Measurements from ENCODE around the gene TMED9.

TMED9 gene

GRCh38 chr5:177590406-177590805 lies 1.6 kb upstream of the TMED9 start:
- Histone ChIP-seq H3K4me1 (ENCODE audit: control insufficient read depth, insufficient read depth, low read length) (no peaks in the 10 kb centered on the region), H3K9ac (ENCODE audit: low read depth, low read length) (no peak overlapping the region), H3K27me3 (ENCODE audit: control insufficient read depth, insufficient read depth, low read length) (no peaks in the 10 kb centered on the region), H3K36me3 (ENCODE audit: control insufficient read depth, insufficient read depth, low read length) (peaks cover 21% of the 10 kb centered on the region), H3K9me3 (ENCODE audit: control insufficient read depth, insufficient read depth, low read length) (no peaks in the 10 kb centered on the region), H3K4me3 (ENCODE audit: low read depth, low read length) (no peak overlapping the region)

- Histone ChIP-seq H3K36me3 (ENCODE audit: control insufficient read depth, insufficient read depth, low read length) (peaks cover 28% of the 10 kb centered on the region), H3K9ac (ENCODE audit: low read depth, low read length) (no peak overlapping the region), H3K4me1 (ENCODE audit: control insufficient read depth, insufficient read depth, low read length) (no peaks in the 10 kb centered on the region), H3K4me3 (ENCODE audit: low read depth, low read length) (peak overlapping the region; percentile 95), H3K27me3 (ENCODE audit: control insufficient read depth, insufficient read depth, low read length) (no peaks in the 10 kb centered on the region), H3K9me3 (ENCODE audit: control insufficient read depth, insufficient read depth, low read length) (no peaks in the 10 kb centered on the region)
Observed at GRCh38 chr5:177591690-177592009, 353 bp upstream of the TMED9 start.

GRCh38 chr5:177592905-177593304 lies 902 bp downstream of the TMED9 start:
- peaks cover 28% of the 10 kb centered on the region for H3K36me3 ChIP-seq (ENCODE audit: control insufficient read depth, insufficient read depth, low read length)
- H3K9ac ChIP-seq (ENCODE audit: low read depth, low read length), result peak overlapping the region; percentile 98
- H3K4me1 ChIP-seq (ENCODE audit: control insufficient read depth, insufficient read depth, low read length), result no peaks in the 10 kb centered on the region
- H3K27me3 ChIP-seq (ENCODE audit: control insufficient read depth, insufficient read depth, low read length), result no peaks in the 10 kb centered on the region
- H3K9me3 ChIP-seq (ENCODE audit: control insufficient read depth, insufficient read depth, low read length), result no peaks in the 10 kb centered on the region
- peak overlapping the region; percentile 95 for H3K4me3 ChIP-seq (ENCODE audit: low read depth, low read length)

- Histone ChIP-seq H3K36me3 (ENCODE audit: control insufficient read depth, insufficient read depth, low read length) (peaks cover 28% of the 10 kb centered on the region), H3K9me3 (ENCODE audit: control insufficient read depth, insufficient read depth, low read length) (no peaks in the 10 kb centered on the region), H3K27me3 (ENCODE audit: control insufficient read depth, insufficient read depth, low read length) (peaks cover 2% of the 10 kb centered on the region), H3K4me3 (ENCODE audit: low read depth, low read length) (no peak overlapping the region), H3K4me1 (ENCODE audit: control insufficient read depth, insufficient read depth, low read length) (no peaks in the 10 kb centered on the region), H3K9ac (ENCODE audit: low read depth, low read length) (no peak overlapping the region)
Observed at GRCh38 chr5:177593511-177593910, 1.5 kb downstream of the TMED9 start.

- H3K4me1 ChIP-seq (ENCODE audit: control insufficient read depth, insufficient read depth, low read length), result no peaks in the 10 kb centered on the region
- no peak overlapping the region for H3K9ac ChIP-seq (ENCODE audit: low read depth, low read length)
- no peaks in the 10 kb centered on the region for H3K9me3 ChIP-seq (ENCODE audit: control insufficient read depth, insufficient read depth, low read length)
- H3K27me3 ChIP-seq (ENCODE audit: control insufficient read depth, insufficient read depth, low read length), result peaks cover 3% of the 10 kb centered on the region
- no peak overlapping the region for H3K4me3 ChIP-seq (ENCODE audit: low read depth, low read length)
- H3K36me3 ChIP-seq (ENCODE audit: control insufficient read depth, insufficient read depth, low read length), result peaks cover 28% of the 10 kb centered on the region
Observed at GRCh38 chr5:177594071-177594470, 2.1 kb downstream of the TMED9 start.

GRCh38 chr5:177595026-177595585 lies 3.1 kb downstream of the TMED9 start:
- Histone ChIP-seq H3K27me3 (ENCODE audit: control insufficient read depth, insufficient read depth, low read length) (peaks cover 3% of the 10 kb centered on the region), H3K36me3 (ENCODE audit: control insufficient read depth, insufficient read depth, low read length) (peaks cover 28% of the 10 kb centered on the region), H3K4me1 (ENCODE audit: control insufficient read depth, insufficient read depth, low read length) (no peaks in the 10 kb centered on the region)

GRCh38 chr5:177595991-177596774 lies 4.2 kb downstream of the TMED9 start:
- Histone ChIP-seq H3K4me1 (ENCODE audit: control insufficient read depth, insufficient read depth, low read length) (no peaks in the 10 kb centered on the region), H3K36me3 (ENCODE audit: control insufficient read depth, insufficient read depth, low read length) (peaks cover 28% of the 10 kb centered on the region), H3K9ac (ENCODE audit: low read depth, low read length) (no peak overlapping the region), H3K9me3 (ENCODE audit: control insufficient read depth, insufficient read depth, low read length) (no peaks in the 10 kb centered on the region), H3K27me3 (ENCODE audit: control insufficient read depth, insufficient read depth, low read length) (peaks cover 3% of the 10 kb centered on the region), H3K4me3 (ENCODE audit: low read depth, low read length) (no peak overlapping the region)

More at GRCh38 chr5:177595026-177595585, 3.1 kb downstream of the TMED9 start:
- no peaks in the 10 kb centered on the region for H3K9me3 ChIP-seq (ENCODE audit: control insufficient read depth, insufficient read depth, low read length)
- H3K4me3 ChIP-seq (ENCODE audit: low read depth, low read length), result no peak overlapping the region
- no peak overlapping the region for H3K9ac ChIP-seq (ENCODE audit: low read depth, low read length)

- Histone ChIP-seq H3K36me3 (ENCODE audit: control insufficient read depth, insufficient read depth, low read length) (peaks cover 28% of the 10 kb centered on the region), H3K9ac (ENCODE audit: low read depth, low read length) (no peak overlapping the region), H3K4me1 (ENCODE audit: control insufficient read depth, insufficient read depth, low read length) (no peaks in the 10 kb centered on the region), H3K9me3 (ENCODE audit: control insufficient read depth, insufficient read depth, low read length) (no peaks in the 10 kb centered on the region), H3K27me3 (ENCODE audit: control insufficient read depth, insufficient read depth, low read length) (peaks cover 3% of the 10 kb centered on the region), H3K4me3 (ENCODE audit: low read depth, low read length) (no peak overlapping the region)
Observed at GRCh38 chr5:177596775-177597238, 4.8 kb downstream of the TMED9 start.

GRCh38 chr5:177598477-177598876 lies 6.5 kb downstream of the TMED9 start:
- Histone ChIP-seq H3K4me3 (ENCODE audit: low read depth, low read length) (no peak overlapping the region), H3K4me1 (ENCODE audit: control insufficient read depth, insufficient read depth, low read length) (no peaks in the 10 kb centered on the region), H3K9ac (ENCODE audit: low read depth, low read length) (no peak overlapping the region), H3K9me3 (ENCODE audit: control insufficient read depth, insufficient read depth, low read length) (no peaks in the 10 kb centered on the region), H3K27me3 (ENCODE audit: control insufficient read depth, insufficient read depth, low read length) (peaks cover 3% of the 10 kb centered on the region), H3K36me3 (ENCODE audit: control insufficient read depth, insufficient read depth, low read length) (peaks cover 27% of the 10 kb centered on the region)

GRCh38 chr5:177599731-177600507 lies 7.9 kb downstream of the TMED9 start, which contains the start of gene B4GALT7:
B4GALT7 (plus strand) TSS chr5:177600132; CDS start chr5:177600211, 79 bp downstream.
- Histone ChIP-seq H3K27me3 (ENCODE audit: control insufficient read depth, insufficient read depth, low read length) (peaks cover 3% of the 10 kb centered on the region), H3K9ac (ENCODE audit: low read depth, low read length) (peak within 1 kb of the TSS; percentile 55), H3K4me3 (ENCODE audit: low read depth, low read length) (peak within 1 kb of the TSS; percentile 51), H3K9me3 (ENCODE audit: control insufficient read depth, insufficient read depth, low read length) (no peaks in the 10 kb centered on the region), H3K4me1 (ENCODE audit: control insufficient read depth, insufficient read depth, low read length) (no peaks in the 10 kb centered on the region), H3K36me3 (ENCODE audit: control insufficient read depth, insufficient read depth, low read length) (peaks cover 12% of the 10 kb centered on the region)

GRCh38 chr5:177600508-177601018 lies 8.6 kb downstream of the TMED9 start:
- Histone ChIP-seq H3K4me1 (ENCODE audit: control insufficient read depth, insufficient read depth, low read length) (no peaks in the 10 kb centered on the region), H3K4me3 (ENCODE audit: low read depth, low read length) (peak overlapping the region; percentile 51), H3K36me3 (ENCODE audit: control insufficient read depth, insufficient read depth, low read length) (peaks cover 6% of the 10 kb centered on the region), H3K27me3 (ENCODE audit: control insufficient read depth, insufficient read depth, low read length) (peaks cover 3% of the 10 kb centered on the region), H3K9ac (ENCODE audit: low read depth, low read length) (peak overlapping the region; percentile 55), H3K9me3 (ENCODE audit: control insufficient read depth, insufficient read depth, low read length) (no peaks in the 10 kb centered on the region)
